Activated CD8-positive, alpha-beta memory T cell treated with anti-CD3 and anti-CD28 coated beads, Interleukin-2, amount 50 U/mL, for 4 hours (primary cell): Measurements from ENCODE around the gene SERPING1.
"Not testable (repeated sequence)": the region's sequence is repeated elsewhere in the genome, so short reads cannot be mapped to it uniquely, and the experiment has no call there.

ENCODE experiments used
- DNase-seq: peaks from one replicate; pipeline ENCODE4 v3.0.0-alpha.2; 2020

SERPING1 gene

GRCh38 chr11:57638811-57639320 is 41.4 kb downstream of the SERPING1 start:
- no peak for DNase-seq

- no peak for DNase-seq
Observed at GRCh38 chr11:57639321-57640067, 42.0 kb downstream of the SERPING1 start.

GRCh38 chr11:57640068-57640800 is 42.7 kb downstream of the SERPING1 start:
- no peak for DNase-seq

- DNase-seq = no peak
Observed at GRCh38 chr11:57641011-57641807, 43.7 kb downstream of the SERPING1 start.

- DNase-seq = no peak
Observed at GRCh38 chr11:57643802-57644201, 46.3 kb downstream of the SERPING1 start.

GRCh38 chr11:57644748-57645688 is 47.5 kb downstream of the SERPING1 start:
- DNase-seq = peak; percentile 87

GRCh38 chr11:57645689-57646085 is 48.2 kb downstream of the SERPING1 start:
- DNase-seq = no peak

- no peak for DNase-seq
Observed at GRCh38 chr11:57646194-57646798, 48.8 kb downstream of the SERPING1 start.

GRCh38 chr11:57646799-57647303 is 49.4 kb downstream of the SERPING1 start:
- no peak for DNase-seq

- DNase-seq = no peak
Observed at GRCh38 chr11:57647372-57647771, 49.9 kb downstream of the SERPING1 start.

GRCh38 chr11:57647960-57648800 is 50.7 kb downstream of the SERPING1 start:
- no peak for DNase-seq

- no peak for DNase-seq
Observed at GRCh38 chr11:57648801-57649735, 51.6 kb downstream of the SERPING1 start.

- DNase-seq = peak; percentile 68
Observed at GRCh38 chr11:57649826-57650738, 52.6 kb downstream of the SERPING1 start, which contains the start of gene YPEL4. Gene YPEL4 (minus strand): TSS chr11:57649912. CDS start chr11:57647107, 2,805 bp downstream.

GRCh38 chr11:57650739-57651090 is 53.2 kb downstream of the SERPING1 start:
- DNase-seq = no peak

- no peak for DNase-seq
Observed at GRCh38 chr11:57651408-57651807, 53.9 kb downstream of the SERPING1 start.

- not testable (repeated sequence) for DNase-seq
Observed at GRCh38 chr11:57652230-57652629, 54.7 kb downstream of the SERPING1 start.

GRCh38 chr11:57652662-57653061 is 55.2 kb downstream of the SERPING1 start:
- DNase-seq = no peak

- no peak for DNase-seq
Observed at GRCh38 chr11:57653163-57653562, 55.7 kb downstream of the SERPING1 start.
